Mesendoderm (in vitro differentiated cells): ENCODE measurements around the gene TOMM6.
A peak's percentile ranks its signal among the peaks of the same experiment; 100 is the strongest.

Source experiments
- DNase-seq: peaks from one replicate; pipeline ENCODE4 v3.0.0; 2013
- H2AK5ac ChIP-seq: 2 replicates; pipeline ENCODE4 v1.6.1; 2013; ENCODE audit warnings: low read length, inconsistent platforms
- H2BK120ac ChIP-seq: 2 replicates; pipeline ENCODE4 v1.6.1; 2013; ENCODE audit warnings: low read depth, mild to moderate bottlenecking, low read length, moderate library complexity, mixed read lengths
- H2BK15ac ChIP-seq: replicated peaks from 2 replicates; pipeline ENCODE4 v1.6.1; 2013; ENCODE audit warnings: low read depth, mild to moderate bottlenecking, moderate library complexity
- H2BK5ac ChIP-seq: 2 replicates; pipeline ENCODE4 v1.6.1; 2013; ENCODE audit warnings: low read length, inconsistent platforms
- H3K18ac ChIP-seq: 2 replicates; pipeline ENCODE4 v1.6.1; 2013; ENCODE audit warnings: mild to moderate bottlenecking, low read length, mixed read lengths
- H3K23ac ChIP-seq: one replicate; pipeline ENCODE4 v1.6.1; 2013; ENCODE audit warnings: low read length
- H3K27ac ChIP-seq: 2 replicates; pipeline ENCODE4 v1.5.1; 2013; ENCODE audit warnings: low read depth, mild to moderate bottlenecking, inconsistent platforms, low read length, moderate library complexity
- H3K27me3 ChIP-seq: 2 replicates; pipeline ENCODE4 v1.6.1; 2013; ENCODE audit warnings: low read length, control low read depth, mild to moderate bottlenecking, inconsistent platforms; ENCODE audit not compliant: insufficient read depth, poor library complexity
- H3K36me3 ChIP-seq: 2 replicates; pipeline ENCODE4 v1.6.1; 2013; ENCODE audit warnings: low read length, inconsistent platforms; ENCODE audit not compliant: control insufficient read depth, insufficient read depth
- H3K4ac ChIP-seq: one replicate; pipeline ENCODE4 v1.6.1; 2013; ENCODE audit warnings: low read depth, mild to moderate bottlenecking, low read length, moderate library complexity
- H3K4me1 ChIP-seq: 2 replicates; pipeline ENCODE4 v1.6.1; 2013; ENCODE audit warnings: low read depth, low read length, inconsistent platforms; ENCODE audit not compliant: control insufficient read depth
- H3K4me2 ChIP-seq: 2 replicates; pipeline ENCODE4 v1.6.1; 2013; ENCODE audit warnings: low read length
- H3K4me3 ChIP-seq: 2 replicates; pipeline ENCODE4 v1.5.1; 2013; ENCODE audit warnings: mild to moderate bottlenecking, low read length
- H3K56ac ChIP-seq: one replicate; pipeline ENCODE4 v1.6.1; 2013; ENCODE audit warnings: low read length
- H3K79me1 ChIP-seq: 2 replicates; pipeline ENCODE4 v1.6.1; 2013; ENCODE audit warnings: low read length, inconsistent platforms
- H3K79me2 ChIP-seq: 2 replicates; pipeline ENCODE4 v1.6.1; 2013; ENCODE audit warnings: mild to moderate bottlenecking, low read length; ENCODE audit not compliant: control insufficient read depth, insufficient read depth
- H3K9ac ChIP-seq: 2 replicates; pipeline ENCODE4 v1.6.1; 2013; ENCODE audit warnings: low read length, inconsistent platforms
- H4K5ac ChIP-seq: one replicate; pipeline ENCODE4 v1.6.1; 2013; ENCODE audit warnings: low read length
- H4K8ac ChIP-seq: one replicate; pipeline ENCODE4 v1.6.1; 2013; ENCODE audit warnings: low read depth, mild to moderate bottlenecking, control low read depth, low read length, moderate library complexity
- WGBS: extraction: QIAGEN DNeasy Blood & Tissue Kit; methylation state at CpG from one replicate; pipeline ENCODE4 v1.1.7; 2013; ENCODE audit warnings: low lambda C conversion rate, missing lambda C conversion rate; ENCODE audit not compliant: insufficient coverage; ENCODE audit errors: extremely low coverage; 5-methylcytosine and 5-hydroxymethylcytosine counted together

TOMM6 gene

GRCh38 chr6:41768545-41769308 is 18.8 kb upstream of the TOMM6 start:
- no CpG with 5 or more reads among the region's 10 CpGs for WGBS
- H2AK5ac ChIP-seq, result no peak overlapping the region
- H3K79me2 ChIP-seq, result no peaks in the 10 kb centered on the region
- no peak overlapping the region for H4K5ac ChIP-seq
- peak; percentile 27 for DNase-seq
- no peak overlapping the region for H3K56ac ChIP-seq
- H3K18ac ChIP-seq, result no peak overlapping the region
- no peak overlapping the region for H2BK15ac ChIP-seq
- H2BK120ac ChIP-seq, result no peak overlapping the region
- no peaks in the 10 kb centered on the region for H3K36me3 ChIP-seq
- H3K27me3 ChIP-seq, result no peaks in the 10 kb centered on the region
- H3K9ac ChIP-seq, result no peak overlapping the region
- no peak overlapping the region for H3K23ac ChIP-seq
- H3K79me1 ChIP-seq, result no peaks in the 10 kb centered on the region
- H4K8ac ChIP-seq, result no peak overlapping the region
- H3K4ac ChIP-seq, result no peak overlapping the region
- H3K4me2 ChIP-seq, result no peak overlapping the region
- no peak overlapping the region for H2BK5ac ChIP-seq
- no peak overlapping the region for H3K27ac ChIP-seq
- no peaks in the 10 kb centered on the region for H3K4me1 ChIP-seq
- no peak overlapping the region for H3K4me3 ChIP-seq

GRCh38 chr6:41769376-41769775 is 18.1 kb upstream of the TOMM6 start:
- H3K4me3 ChIP-seq, result no peak overlapping the region
- H3K23ac ChIP-seq, result no peak overlapping the region
- H3K4me2 ChIP-seq, result no peak overlapping the region
- H3K79me1 ChIP-seq, result no peaks in the 10 kb centered on the region
- H3K18ac ChIP-seq, result no peak overlapping the region
- H3K4me1 ChIP-seq, result no peaks in the 10 kb centered on the region
- H4K8ac ChIP-seq, result no peak overlapping the region
- no peak overlapping the region for H3K27ac ChIP-seq
- no peak overlapping the region for H2BK120ac ChIP-seq
- no peaks in the 10 kb centered on the region for H3K27me3 ChIP-seq
- H3K79me2 ChIP-seq, result no peaks in the 10 kb centered on the region
- H2BK15ac ChIP-seq, result no peak overlapping the region
- no peaks in the 10 kb centered on the region for H3K36me3 ChIP-seq
- no peak overlapping the region for H2BK5ac ChIP-seq
- no CpG with 5 or more reads among the region's 8 CpGs for WGBS
- no peak overlapping the region for H4K5ac ChIP-seq
- no peak overlapping the region for H2AK5ac ChIP-seq
- H3K56ac ChIP-seq, result no peak overlapping the region
- no peak for DNase-seq
- H3K9ac ChIP-seq, result no peak overlapping the region
- no peak overlapping the region for H3K4ac ChIP-seq

- no peaks in the 10 kb centered on the region for H3K27me3 ChIP-seq
- no peaks in the 10 kb centered on the region for H3K4me1 ChIP-seq
- no peak overlapping the region for H2AK5ac ChIP-seq
- H3K79me1 ChIP-seq, result no peaks in the 10 kb centered on the region
- no peak overlapping the region for H2BK120ac ChIP-seq
- no CpG with 5 or more reads among the region's 30 CpGs for WGBS
- no peak overlapping the region for H3K4me3 ChIP-seq
- no peak overlapping the region for H3K4me2 ChIP-seq
- H3K27ac ChIP-seq, result no peak overlapping the region
- no peaks in the 10 kb centered on the region for H3K79me2 ChIP-seq
- H3K23ac ChIP-seq, result no peak overlapping the region
- no peak overlapping the region for H3K56ac ChIP-seq
- no peak overlapping the region for H4K5ac ChIP-seq
- no peak overlapping the region for H2BK15ac ChIP-seq
- H3K18ac ChIP-seq, result no peak overlapping the region
- no peak overlapping the region for H2BK5ac ChIP-seq
- no peaks in the 10 kb centered on the region for H3K36me3 ChIP-seq
- no peak for DNase-seq
- H4K8ac ChIP-seq, result no peak overlapping the region
- H3K4ac ChIP-seq, result no peak overlapping the region
- no peak overlapping the region for H3K9ac ChIP-seq
Measured at GRCh38 chr6:41770381-41771057, 17.0 kb upstream of the TOMM6 start.

GRCh38 chr6:41771058-41771983 is 16.2 kb upstream of the TOMM6 start:
- Histone ChIP-seq H2BK5ac (no peak overlapping the region), H3K4me3 (no peak overlapping the region), H4K5ac (no peak overlapping the region), H3K79me1 (no peaks in the 10 kb centered on the region), H3K4me2 (no peak overlapping the region), H3K4ac (no peak overlapping the region), H2AK5ac (no peak overlapping the region), H2BK120ac (no peak overlapping the region), H2BK15ac (no peak overlapping the region), H3K18ac (no peak overlapping the region), H3K9ac (no peak overlapping the region), H3K79me2 (no peaks in the 10 kb centered on the region), H3K27me3 (no peaks in the 10 kb centered on the region), H3K56ac (no peak overlapping the region), H3K4me1 (no peaks in the 10 kb centered on the region), H3K27ac (no peak overlapping the region), H3K36me3 (no peaks in the 10 kb centered on the region), H4K8ac (no peak overlapping the region), H3K23ac (no peak overlapping the region)
- WGBS, result no CpG with 5 or more reads among the region's 29 CpGs
- DNase-seq, result no peak

GRCh38 chr6:41774841-41775240 is 12.7 kb upstream of the TOMM6 start:
- no peak overlapping the region for H2BK15ac ChIP-seq

More at GRCh38 chr6:41774841-41775240, 12.7 kb upstream of the TOMM6 start:
- no peak overlapping the region for H3K56ac ChIP-seq
- H3K27ac ChIP-seq, result no peak overlapping the region
- DNase-seq, result no peak
- H3K23ac ChIP-seq, result no peak overlapping the region
- no peaks in the 10 kb centered on the region for H3K36me3 ChIP-seq
- H3K79me1 ChIP-seq, result no peaks in the 10 kb centered on the region
- no peak overlapping the region for H4K8ac ChIP-seq
- H3K4me1 ChIP-seq, result peaks cover 2% of the 10 kb centered on the region
- no peak overlapping the region for H2BK120ac ChIP-seq
- H3K18ac ChIP-seq, result no peak overlapping the region
- H3K4ac ChIP-seq, result no peak overlapping the region
- H3K27me3 ChIP-seq, result no peaks in the 10 kb centered on the region
- no peak overlapping the region for H4K5ac ChIP-seq
- no peak overlapping the region for H3K9ac ChIP-seq
- no peaks in the 10 kb centered on the region for H3K79me2 ChIP-seq
- no peak overlapping the region for H3K4me3 ChIP-seq
- no CpG with 5 or more reads among the region's 3 CpGs for WGBS
- no peak overlapping the region for H2BK5ac ChIP-seq
- no peak overlapping the region for H2AK5ac ChIP-seq
- H3K4me2 ChIP-seq, result no peak overlapping the region
